Erythroblast (primary cell): ENCODE measurements around the gene FPR2.

Experiments
- GATA1 ChIP-seq: IDR thresholded peaks from 2 replicates; pipeline ENCODE4 v1.6.1; 2011; ENCODE audit warnings: low read depth, mild to moderate bottlenecking, control low read depth, low read length, moderate library complexity
- POLR2A ChIP-seq: IDR thresholded peaks from 2 replicates; pipeline ENCODE4 v1.6.1; 2011; ENCODE audit warnings: mild to moderate bottlenecking, low read length

DNA sequence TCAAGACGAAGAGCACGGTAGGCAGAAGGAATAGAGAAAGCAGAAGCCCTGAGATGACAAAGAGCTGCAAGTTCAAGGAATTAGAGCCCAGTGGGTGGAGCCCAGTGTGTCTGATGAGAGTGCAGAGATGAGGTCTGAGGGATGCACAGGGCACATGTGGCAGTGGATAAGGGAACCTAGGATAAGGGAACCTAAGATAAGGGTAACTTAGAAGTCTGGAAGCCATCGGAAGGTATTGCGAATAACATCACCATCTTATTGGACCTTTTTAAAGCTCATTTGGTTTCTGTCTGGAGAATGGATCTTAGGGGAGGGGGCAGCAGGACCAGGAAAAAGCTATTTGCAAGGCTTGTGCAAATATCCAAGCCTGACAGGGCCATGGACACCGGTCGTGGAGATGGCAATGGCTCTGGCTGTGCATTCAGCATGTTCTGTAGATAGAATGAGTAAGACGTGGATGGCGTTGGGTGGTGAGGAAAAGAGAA lies 35.3 kb downstream of the FPR2 start:
- peak; percentile 73 for TF ChIP-seq POLR2A
- TF ChIP-seq GATA1: no peak
